Measurements from ENCODE around the gene SPTLC2.

SPTLC2 gene

DNA sequence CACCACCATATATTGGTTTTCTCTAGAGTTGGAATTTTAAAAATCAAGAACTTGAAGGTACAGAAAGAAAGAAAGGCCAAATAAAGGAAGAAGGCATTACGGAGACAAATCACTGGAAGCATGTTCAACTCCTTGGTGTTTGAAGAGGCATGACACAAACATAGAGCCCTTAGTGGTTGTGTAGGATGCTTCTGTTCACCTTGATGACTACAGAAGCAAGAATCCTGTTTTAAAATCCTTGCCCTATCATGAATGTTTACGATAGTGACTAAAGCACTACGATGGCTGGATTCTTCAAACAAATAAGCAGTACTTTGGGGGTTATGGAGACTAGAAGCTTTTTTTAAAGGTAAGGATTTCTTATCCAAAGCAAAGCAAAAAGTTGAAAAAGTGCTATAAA, 107.6 kb downstream of the SPTLC2 start:
- TF ChIP-seq, protein P1, sequence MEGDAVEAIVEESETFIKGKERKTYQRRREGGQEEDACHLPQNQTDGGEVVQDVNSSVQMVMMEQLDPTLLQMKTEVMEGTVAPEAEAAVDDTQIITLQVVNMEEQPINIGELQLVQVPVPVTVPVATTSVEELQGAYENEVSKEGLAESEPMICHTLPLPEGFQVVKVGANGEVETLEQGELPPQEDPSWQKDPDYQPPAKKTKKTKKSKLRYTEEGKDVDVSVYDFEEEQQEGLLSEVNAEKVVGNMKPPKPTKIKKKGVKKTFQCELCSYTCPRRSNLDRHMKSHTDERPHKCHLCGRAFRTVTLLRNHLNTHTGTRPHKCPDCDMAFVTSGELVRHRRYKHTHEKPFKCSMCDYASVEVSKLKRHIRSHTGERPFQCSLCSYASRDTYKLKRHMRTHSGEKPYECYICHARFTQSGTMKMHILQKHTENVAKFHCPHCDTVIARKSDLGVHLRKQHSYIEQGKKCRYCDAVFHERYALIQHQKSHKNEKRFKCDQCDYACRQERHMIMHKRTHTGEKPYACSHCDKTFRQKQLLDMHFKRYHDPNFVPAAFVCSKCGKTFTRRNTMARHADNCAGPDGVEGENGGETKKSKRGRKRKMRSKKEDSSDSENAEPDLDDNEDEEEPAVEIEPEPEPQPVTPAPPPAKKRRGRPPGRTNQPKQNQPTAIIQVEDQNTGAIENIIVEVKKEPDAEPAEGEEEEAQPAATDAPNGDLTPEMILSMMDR (IDR thresholded peaks at IDR 0.05) = no peak
- Histone ChIP-seq H3K4me3 (ENCODE audit: low read depth in 1 of 2, low read length in 1 of 2) (no peak overlapping the region), H3K27me3 (no peaks in the 10 kb centered on the region), H3K27ac (peak overlapping the region; percentile 58), H3K9me3 (no peaks in the 10 kb centered on the region), H3K36me3 (peaks cover 76% of the 10 kb centered on the region), H3K4me1 (ENCODE audit: control insufficient read depth in 1 of 2, insufficient read depth in 1 of 2, low read depth in 1 of 2, low read length in 1 of 2) (peaks cover 7 to 11% of the 10 kb centered on the region in 2 experiments)

DNA sequence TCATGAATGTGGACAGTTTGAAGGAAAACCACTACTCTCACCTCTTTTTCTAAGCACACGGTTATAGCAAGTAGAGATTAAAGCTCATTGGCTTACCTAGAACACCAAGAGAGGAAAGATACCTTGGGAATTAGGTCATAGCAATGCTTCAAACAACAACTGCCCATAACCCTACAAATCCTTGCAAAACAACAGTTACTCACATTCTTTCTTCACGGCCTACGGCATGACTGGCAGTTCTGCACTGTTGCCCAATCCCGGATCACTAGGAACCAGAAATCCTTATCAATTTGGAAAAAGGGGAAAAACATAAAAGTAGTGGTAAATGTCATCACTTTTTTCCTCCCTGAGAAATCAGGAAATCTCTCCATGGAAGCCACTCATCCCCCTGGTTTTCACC, 108.2 kb downstream of the SPTLC2 start:
- Histone ChIP-seq H3K9me3 (no peaks in the 10 kb centered on the region), H3K4me1 (ENCODE audit: control insufficient read depth in 1 of 2, insufficient read depth in 1 of 2, low read depth in 1 of 2, low read length in 1 of 2) (peaks cover 7 to 11% of the 10 kb centered on the region in 2 experiments), H3K27ac (peak overlapping the region; percentile 58), H3K27me3 (no peaks in the 10 kb centered on the region), H3K4me3 (ENCODE audit: low read depth in 1 of 2, low read length in 1 of 2) (no peak overlapping the region), H3K36me3 (peaks cover 70% of the 10 kb centered on the region)
- TF ChIP-seq, protein P1 (IDR thresholded peaks at IDR 0.05) = no peak

DNA sequence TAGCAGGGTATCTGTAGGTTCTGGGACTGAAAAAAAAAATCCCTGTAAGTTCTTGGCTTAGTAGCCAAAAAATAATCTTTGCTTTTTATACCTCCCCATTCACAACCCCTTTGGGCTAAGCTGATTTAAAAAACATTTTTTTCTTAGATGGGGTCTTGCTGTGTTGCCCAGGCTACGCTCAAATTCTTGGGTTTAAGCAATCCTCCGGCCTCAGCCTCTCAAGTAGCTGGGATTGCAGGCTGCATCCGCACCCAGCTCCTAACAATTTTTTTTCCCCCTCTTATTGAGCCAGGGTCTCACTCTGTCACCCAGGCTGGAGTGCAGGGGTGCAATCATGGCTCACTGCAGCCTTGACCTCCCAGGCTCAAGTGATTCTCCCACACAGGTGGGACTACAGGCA, 108.7 kb downstream of the SPTLC2 start:
- Histone ChIP-seq H3K9me3 (no peaks in the 10 kb centered on the region), H3K36me3 (peaks cover 67% of the 10 kb centered on the region), H3K27ac (peak overlapping the region; percentile 58), H3K27me3 (no peaks in the 10 kb centered on the region), H3K4me1 (ENCODE audit: control insufficient read depth in 1 of 2, insufficient read depth in 1 of 2, low read depth in 1 of 2, low read length in 1 of 2) (peaks cover 7 to 11% of the 10 kb centered on the region in 2 experiments), H3K4me3 (ENCODE audit: low read depth in 1 of 2, low read length in 1 of 2) (no peak overlapping the region)
- TF ChIP-seq, protein P1 (IDR thresholded peaks at IDR 0.05) = no peak

DNA sequence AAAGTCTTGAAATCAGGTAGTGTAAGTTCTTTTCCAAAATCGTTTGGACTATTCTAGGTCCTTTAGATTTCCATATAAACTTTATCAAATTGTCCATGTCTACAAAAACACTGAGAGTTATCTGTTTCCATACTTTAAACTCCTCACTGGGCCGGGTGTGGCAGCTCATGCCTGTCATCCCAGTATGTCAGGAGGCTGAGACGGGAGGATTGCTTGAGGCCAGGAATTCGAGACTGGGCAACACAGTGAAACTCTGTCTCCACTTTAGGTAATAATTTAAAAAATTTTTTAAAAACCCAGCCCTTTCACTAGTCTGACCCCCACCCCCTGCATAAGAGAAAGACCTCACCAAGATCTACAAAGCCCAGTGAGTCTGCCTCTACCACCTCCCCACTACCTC, 111.4 kb downstream of the SPTLC2 start:
- Histone ChIP-seq H3K36me3 (peaks cover 40% of the 10 kb centered on the region), H3K4me1 (ENCODE audit: control insufficient read depth in 1 of 2, insufficient read depth in 1 of 2, low read depth in 1 of 2, low read length in 1 of 2) (peaks cover 7 to 11% of the 10 kb centered on the region in 2 experiments), H3K4me3 (ENCODE audit: low read depth in 1 of 2, low read length in 1 of 2) (no peak overlapping the region), H3K27me3 (peaks cover 18% of the 10 kb centered on the region), H3K27ac (no peak overlapping the region), H3K9me3 (no peaks in the 10 kb centered on the region)
- TF ChIP-seq, protein P1 (IDR thresholded peaks at IDR 0.05) = no peak

DNA sequence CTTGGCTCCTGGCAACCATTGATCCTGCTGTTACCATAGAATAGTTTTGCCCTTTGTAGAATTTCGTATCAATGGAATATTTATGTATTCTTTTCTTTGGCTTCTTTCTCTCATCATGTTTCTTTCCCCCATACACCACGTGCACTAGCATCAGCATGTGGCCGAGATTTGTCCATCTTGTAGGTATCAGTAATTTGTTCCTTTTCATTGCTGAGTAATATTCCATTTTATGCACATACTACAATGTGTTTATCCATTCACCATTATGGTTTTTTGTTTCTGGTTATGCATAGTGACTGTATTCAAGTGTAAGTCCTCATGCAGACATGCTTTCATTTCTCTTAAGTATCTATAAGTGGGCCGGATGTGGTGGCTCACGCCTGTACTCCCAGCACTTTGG, 113.3 kb downstream of the SPTLC2 start:
- TF ChIP-seq, protein P1 (IDR thresholded peaks at IDR 0.05) = no peak
- Histone ChIP-seq H3K4me1 (ENCODE audit: control insufficient read depth in 1 of 2, insufficient read depth in 1 of 2, low read depth in 1 of 2, low read length in 1 of 2) (peaks cover 10 to 17% of the 10 kb centered on the region in 2 experiments), H3K4me3 (ENCODE audit: low read depth in 1 of 2, low read length in 1 of 2) (no peak overlapping the region), H3K27ac (no peak overlapping the region), H3K27me3 (peaks cover 37% of the 10 kb centered on the region), H3K36me3 (peaks cover 23% of the 10 kb centered on the region), H3K9me3 (no peaks in the 10 kb centered on the region)
